ENCODE data around the gene ZNF436.
"Not testable (repeated sequence)": the region's sequence is repeated elsewhere in the genome, so short reads cannot be mapped to it uniquely, and the experiment has no call there.

Gene ZNF436

GRCh38 chr1:23392125-23392855, 22.7 kb upstream of the ZNF436 start:
- DNase-seq (ENCODE audit: low read depth, low spot score) = no peak

DNA sequence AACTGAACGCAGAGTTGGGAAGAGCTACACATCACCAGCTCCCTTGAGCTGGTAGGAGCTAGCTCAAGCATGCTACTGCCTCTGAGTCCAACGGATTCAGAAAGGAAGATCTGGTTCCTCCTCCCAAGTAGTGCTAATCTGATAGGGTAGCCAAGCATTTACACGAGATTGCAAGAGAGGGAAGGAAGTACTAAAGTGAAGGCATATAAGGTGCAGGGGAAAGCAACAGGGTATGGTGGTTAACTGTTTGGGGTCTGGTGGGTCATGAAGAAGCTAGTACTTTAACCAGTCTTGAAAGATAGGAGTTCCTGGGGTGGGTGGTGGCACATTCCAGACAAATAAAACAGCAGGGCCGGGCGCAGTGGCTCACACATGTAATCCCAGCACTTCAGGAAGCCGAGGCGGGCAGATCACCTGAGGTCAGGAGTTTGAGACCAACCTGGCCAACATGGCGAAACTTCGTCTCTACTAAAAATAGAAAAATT, 20.2 kb upstream of the ZNF436 start:
- no peak for DNase-seq (ENCODE audit: low read depth, low spot score)

- DNase-seq (ENCODE audit: low read depth, low spot score) = no peak
These were observed 17.9 kb upstream of the ZNF436 start for GRCh38 chr1:23387494-23387893.

- peak; percentile 54 for DNase-seq (ENCODE audit: low read depth, low spot score)
These were observed 15.5 kb upstream of the ZNF436 start for GRCh38 chr1:23385119-23385621.

- DNase-seq (ENCODE audit: low read depth, low spot score) = no peak
These were observed 14.8 kb upstream of the ZNF436 start for GRCh38 chr1:23384312-23385058.

DNA sequence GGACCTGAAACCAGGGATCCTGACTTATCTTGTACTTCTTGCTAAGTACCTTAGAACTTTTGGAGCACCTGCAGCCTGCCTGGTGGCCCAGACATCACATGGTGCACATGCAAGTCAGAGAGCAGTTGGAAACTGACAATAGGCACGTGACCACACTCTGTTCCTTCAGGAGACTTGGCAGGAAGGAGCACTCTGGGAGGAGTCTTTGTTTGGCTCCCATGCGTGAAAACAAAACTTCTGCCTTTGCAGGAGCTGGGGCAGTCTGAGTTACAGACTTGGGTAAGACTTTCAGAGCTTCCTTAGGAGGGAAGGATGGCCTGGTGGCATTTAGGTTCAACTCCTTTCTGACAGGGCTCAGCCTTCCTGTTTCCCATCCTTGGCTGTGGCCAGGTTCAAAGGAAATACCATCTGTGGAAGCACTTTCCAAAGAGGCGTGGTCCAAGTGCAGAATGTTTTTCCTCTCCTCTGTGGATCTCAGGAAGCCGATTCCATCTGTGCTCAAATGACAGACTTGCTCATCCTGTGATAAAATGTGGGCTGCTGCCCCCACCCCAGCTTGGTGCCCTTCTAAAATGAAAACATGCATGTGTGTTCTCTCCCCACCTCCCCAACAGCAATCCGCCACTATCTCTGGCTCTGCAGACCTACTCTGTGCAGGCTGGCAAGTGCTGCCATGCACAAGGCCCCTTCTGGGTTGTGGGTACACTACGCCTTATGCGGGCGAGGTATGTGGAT, 14.1 kb upstream of the ZNF436 start:
- no peak for DNase-seq (ENCODE audit: low read depth, low spot score)

DNA sequence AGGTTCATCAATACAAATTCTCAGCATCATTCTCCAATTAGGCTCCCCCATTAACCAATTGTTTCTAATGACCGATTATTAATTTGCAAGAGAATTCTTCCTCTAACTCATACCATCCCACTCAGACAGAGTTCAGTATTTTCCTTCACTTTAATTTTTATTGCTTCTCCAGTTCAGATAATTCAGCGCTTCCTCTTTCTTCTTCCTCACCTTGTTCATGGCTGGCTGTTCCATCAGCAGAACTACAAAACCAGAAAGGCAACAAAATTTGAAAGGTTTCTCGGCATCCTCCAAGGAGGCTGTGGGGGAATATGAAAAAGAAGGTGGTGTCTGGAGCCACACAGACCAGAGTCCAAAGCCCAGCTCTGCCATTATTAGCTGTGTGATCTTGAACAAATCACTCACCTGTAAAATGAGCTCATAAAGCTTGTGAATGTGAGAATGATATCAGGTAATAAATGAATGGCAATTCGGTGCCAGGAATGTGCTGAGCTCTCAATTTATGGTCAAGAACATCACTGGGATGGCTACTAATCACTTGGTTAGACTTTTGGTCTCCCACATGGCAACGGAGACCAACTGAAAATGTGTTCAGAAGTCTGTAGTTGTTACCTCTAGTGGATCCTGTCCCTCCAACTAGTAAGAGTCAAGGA, 11.7 kb upstream of the ZNF436 start:
- DNase-seq (ENCODE audit: low read depth, low spot score) = no peak

DNA sequence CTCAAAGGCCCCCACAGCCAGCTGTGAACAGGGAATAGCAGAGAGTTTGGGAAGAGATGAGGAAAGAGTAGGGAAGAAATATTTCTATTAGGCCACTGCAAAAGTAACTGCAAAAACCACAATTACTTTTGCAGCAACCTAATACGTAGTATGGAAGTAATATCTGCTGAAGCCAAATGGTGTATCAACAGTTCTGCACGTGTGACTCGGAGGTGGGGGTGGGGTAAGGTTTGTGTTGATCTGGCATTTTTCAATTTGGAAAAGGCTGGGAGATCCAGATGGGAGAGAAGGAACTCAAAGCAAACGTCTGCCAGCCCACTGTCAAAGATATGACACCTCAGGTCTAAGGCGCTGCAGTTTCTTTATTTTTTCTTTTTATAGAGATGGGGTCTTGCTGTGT, 11.1 kb upstream of the ZNF436 start:
- no peak for DNase-seq (ENCODE audit: low read depth, low spot score)

DNA sequence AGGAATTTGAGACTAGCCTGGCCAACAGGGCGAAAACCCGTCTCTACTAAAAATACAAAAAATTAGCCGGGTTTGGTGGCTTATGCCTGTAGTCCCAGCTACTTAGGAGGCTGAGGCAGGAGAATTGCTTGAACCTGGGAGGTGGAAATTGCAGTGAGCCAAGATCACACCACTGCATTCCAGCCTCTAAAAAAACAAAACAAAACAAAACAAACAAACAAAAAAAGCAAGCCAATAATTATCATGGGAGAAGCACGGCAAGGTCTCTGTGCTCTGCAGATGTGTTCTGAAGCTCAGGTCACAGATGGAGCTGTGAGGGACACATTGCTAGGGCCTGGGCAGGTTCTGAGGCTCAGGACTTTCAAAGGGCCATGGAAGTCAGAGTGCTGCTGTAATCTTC, 10.6 kb upstream of the ZNF436 start:
- not testable (repeated sequence) for DNase-seq (ENCODE audit: low read depth, low spot score)

DNA sequence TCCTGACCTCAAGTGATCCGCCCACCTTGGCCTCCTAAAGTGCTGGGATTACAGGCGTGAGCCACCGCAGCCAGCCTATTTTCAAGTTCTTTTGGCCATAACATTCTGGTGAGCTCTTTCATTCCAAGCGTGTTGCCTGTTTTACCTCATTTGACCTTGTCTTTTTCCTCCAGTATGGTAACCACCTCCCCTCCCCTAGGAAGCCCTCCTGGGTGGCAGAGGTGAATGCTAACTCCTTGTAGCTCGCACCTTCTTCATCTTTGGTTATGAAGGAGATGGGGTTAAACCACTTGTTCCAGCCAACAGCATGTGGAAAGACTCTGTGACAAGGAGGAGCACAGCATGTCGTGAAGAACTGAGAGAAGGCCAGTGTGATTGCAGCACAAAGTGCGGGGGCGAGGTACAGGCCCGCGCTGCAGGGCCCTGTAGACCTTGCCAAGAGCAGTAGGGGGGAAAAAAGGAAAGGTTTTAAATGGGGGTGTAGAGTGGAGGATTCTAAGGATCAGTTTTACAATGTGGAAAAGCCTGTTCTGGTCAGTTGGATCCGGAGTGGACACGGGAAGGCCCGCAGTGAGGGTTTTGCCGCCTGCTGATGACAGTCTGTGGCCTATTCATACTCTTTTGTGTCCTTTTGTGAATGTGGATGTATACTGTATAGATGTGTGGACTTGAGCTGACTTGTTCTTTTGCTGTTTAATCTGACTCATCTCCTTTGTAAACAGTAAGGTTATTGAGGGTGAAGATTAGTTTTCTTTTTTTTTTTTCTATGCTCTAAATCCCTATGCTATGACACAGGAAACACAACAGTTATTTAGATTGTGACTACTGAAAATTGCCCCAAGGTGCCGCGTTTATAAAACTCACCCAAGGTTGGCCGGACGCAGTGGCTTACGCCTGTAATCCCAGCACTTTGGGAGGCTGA, 7.5 kb upstream of the ZNF436 start:
- peak; percentile 82 for DNase-seq (ENCODE audit: low read depth, low spot score)

DNA sequence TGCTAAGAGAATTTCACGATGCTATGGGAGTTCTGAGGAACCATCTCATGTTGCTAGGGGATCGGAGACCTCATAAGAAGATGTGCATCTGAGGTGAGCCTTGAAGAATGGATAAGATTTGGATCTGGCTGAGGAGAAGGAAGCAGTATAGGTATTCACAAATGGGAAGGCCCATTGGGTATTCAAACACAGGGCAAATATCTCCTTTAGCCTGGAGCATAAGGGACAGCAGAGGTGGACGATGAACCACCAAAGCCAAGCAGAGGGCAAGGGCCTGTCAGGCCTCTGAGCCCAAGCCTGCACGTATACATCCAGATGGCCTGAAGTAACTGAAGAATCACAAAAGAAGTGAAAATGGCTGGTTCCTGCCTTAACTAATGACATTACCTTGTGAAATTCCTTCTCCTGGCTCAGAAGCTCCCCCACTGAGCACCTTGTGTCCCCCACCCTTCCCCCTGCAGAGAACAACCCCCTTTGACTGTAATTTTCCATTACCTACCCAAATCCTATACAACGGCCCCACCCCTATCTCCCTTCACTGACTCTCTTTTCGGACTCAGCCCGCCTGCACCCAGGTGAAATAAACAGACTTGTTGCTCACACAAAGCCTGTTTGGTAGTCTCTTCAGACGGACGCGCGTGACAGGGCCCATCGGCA, 4.6 kb upstream of the ZNF436 start:
- not testable (repeated sequence) for DNase-seq (ENCODE audit: low read depth, low spot score)

DNA sequence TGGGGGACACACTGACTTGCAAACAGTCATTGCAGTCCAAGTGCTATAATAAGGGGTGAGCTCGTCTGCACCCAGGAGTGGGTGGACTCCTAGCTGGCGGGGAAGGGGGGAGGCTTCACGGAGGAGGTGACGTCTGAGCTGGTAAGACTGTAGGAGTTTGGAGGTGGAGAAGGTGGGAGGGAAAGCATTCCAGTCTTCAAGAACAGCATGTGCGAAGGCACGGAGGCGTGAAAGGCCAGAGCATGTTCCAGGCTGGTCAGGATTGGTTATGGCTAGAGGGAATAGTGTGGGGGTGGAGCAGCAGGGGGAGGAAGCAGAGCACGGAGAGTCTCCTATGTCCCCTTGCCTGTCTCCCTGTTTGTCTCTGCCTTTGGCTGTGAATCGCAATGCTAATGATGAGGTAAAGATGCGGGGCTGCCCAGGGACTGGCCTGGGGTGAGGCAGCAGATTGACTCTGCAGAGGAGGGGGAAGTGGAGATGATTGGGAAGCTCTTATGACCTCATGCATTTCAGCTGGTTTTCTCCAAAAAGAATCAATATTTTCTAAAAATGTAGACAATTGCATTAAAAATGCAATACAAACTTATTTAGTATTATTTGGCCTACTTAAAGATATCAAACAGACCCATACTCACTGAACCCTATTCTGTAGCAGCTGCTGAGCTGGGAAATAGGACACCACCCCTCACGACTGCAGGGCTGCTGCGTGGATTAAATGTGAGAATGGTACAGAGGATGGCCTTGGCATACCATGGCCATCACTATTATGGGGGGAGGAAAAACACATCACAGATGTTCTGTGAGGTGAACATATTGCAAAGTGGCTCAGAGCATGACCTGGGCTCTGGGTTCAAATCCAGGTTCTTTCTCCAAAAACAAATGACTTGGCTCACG, 2.6 kb upstream of the ZNF436 start:
- no peak for DNase-seq (ENCODE audit: low read depth, low spot score)

DNA sequence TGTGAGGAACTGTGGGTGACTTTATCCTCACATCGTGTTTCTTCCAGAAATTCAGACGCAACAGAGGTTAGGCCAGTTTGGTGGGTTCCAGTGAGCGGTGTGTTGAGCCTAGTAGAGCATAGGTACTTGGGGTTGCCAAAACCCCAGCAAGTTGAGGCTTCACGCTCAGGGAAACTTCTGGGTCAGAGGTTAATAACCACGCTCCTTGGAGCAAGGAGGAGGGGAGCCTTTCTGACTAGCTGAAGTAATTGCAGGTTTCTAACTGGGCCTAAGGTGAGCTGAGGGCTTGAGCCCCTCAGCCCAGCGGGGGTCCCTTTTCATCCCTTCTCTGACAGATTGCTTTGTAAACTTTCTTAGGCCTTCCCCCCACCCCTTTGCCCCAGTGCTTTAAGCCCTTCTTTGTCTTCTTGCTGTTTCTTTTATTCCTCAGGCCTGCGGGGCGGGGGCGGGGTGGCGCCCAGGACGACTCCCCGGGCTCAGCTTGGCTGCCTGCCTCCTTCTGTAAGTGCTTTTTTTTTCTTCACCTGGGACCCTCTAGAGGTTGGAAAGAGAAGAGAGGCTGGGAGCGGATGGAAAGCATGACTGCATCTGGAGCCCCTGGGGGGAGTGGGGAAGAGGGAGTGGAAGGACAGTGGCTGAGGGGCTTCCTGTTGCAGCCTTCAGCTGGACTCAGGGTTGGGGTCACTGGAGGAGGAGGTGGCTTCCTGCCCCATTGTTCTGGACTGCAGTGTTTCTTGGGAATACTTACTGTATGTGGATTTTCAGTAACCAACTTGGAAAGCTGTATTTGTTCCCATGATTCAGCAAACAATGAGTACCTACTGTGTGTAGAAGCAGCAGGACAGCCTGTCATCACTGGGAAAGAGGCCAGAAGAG, 1.3 kb upstream of the ZNF436 start:
- peak; percentile 81 for DNase-seq (ENCODE audit: low read depth, low spot score)

GRCh38 chr1:23370330-23370708, 683 bp upstream of the ZNF436 start:
- peak; percentile 52 for DNase-seq (ENCODE audit: low read depth, low spot score)

DNA sequence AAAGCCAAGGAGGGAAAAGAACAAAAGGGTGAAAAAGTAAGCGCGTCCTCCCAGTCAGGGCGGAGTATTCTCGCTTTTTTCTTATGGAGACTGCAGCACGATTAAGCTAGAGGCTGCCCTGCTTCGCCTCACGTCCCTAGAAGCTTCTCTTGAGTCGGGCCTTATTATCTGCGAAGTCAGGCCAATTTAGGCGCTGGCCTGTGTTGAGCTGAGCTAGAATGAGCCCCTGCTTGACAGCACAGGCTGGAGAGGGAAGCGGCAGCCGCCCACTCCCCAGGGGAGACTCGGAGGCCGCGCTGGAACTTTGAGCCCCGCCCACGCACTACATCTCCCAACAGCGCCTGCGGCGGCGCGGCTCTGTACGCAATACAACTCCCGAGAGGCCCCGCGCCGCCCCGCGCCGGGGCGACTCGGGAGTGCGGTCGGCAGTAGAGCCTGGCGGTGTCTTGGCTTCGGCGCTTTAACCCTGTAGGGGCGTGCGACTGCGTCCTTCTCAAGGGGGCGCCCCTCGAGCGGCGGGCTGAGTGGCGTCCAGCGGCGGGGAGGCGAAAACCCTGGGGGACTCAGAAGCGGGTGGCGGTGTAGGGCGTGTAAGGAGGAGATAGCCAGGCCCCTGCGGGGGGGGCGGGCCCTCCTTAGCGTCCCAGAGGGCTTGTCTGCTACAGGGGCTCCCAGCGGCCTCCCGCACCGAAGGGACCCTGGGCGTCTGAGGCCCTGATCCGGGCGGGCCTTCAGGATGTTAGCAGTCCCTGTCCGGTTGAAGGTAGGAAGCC, 888 bp downstream of the ZNF436 start:
- DNase-seq (ENCODE audit: low read depth, low spot score) = peak; percentile 97

DNA sequence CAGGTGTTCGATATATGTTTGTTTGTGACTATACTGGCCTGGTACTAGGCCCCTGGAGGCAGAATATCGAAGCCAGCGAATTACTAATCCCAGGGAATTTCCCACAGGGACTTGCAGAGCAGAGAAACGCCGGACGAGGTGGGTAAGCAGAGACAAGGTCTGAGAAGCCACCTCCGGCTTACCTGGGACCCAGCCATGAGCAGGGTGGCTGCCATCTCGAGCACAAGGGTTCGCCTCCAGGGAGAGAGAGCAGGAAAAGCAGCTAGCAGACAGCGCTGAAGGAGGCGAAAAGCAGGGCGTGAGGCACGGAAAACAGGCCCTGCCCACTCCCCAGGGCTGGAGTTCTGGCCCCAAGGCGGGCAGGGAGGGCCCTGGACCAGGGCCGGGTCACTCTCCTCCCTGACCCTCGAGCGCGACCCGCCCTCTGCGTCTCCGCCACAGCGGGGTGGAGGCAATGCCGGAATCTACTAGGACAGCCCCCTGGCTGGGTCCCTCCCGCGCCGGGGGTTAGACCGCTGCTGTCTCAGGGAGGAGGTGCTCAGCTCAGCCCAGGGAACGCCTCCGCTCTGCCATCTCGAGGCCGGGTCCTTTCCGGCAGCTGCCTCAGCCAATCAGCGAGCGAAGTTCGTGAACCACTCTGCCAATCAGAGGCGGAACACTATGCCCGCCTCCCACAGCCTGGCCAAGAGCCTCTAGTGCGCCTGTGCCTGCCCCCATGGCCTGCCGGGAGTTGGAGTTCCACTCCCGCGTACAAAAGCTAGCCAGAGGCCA, 1.7 kb downstream of the ZNF436 start:
- DNase-seq (ENCODE audit: low read depth, low spot score) = peak; percentile 100

DNA sequence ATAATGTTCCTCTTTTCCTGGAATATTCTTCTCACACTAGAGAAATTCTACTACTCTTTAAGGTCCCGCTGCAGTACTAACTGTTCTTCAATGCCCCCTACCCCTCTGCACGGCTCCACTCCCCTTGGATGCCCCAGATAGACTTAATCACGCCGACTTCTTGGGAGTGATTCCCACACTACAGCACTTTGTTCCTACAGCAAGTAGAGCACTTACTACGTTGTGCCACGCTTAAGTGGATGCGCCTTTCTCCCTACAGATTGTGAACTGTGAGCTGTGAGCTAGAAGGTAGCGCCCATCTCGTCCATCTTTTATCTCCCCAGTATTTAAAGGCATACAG, 2.2 kb downstream of the ZNF436 start:
- DNase-seq (ENCODE audit: low read depth, low spot score) = no peak
